ENCODE results near the gene ARPP19. TPM values are rescaled to one million over a fixed set of nuclear protein-coding genes. Genes with fewer than 3 reads are reported as not detected.

The ARPP19 gene
- total and polyA plus RNA-seq, 4 donors = 33.3 to 163 (median 92.4) TPM

DNA sequence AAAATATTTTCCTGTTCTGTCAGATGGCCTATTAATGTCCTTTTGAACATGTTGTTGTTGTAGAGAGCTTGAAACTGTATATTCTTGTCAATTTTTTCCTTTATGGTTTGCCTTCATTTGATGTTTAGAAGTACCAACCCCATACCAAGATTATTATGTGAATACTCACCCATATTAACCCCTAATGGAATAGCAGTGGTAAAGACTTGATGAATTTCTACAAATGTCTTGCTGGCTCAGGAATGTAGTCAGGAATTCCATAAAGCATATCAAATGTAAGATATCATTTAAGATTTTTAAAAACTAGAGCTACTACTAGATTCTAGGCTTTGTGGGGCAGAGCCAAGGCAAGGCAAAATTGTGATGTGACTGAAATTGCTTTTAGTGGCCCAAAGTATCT, 70.1 kb downstream of the ARPP19 start:
- no peak for DNase-seq
- H3K27me3 ChIP-seq (ENCODE audit: control insufficient read depth in 1 of 2, insufficient read depth in 2 of 2, low read length in 1 of 2) = no peaks in the 10 kb centered on the region
- H3K4me1 ChIP-seq (ENCODE audit: control insufficient read depth in 1 of 2, insufficient read depth in 2 of 2, low read length in 2 of 2) = no peaks in the 10 kb centered on the region
- no peak overlapping the region for H3K27ac ChIP-seq (ENCODE audit: low read depth in 1 of 2, low read length in 2 of 2)
- no peak overlapping the region for H3K4me3 ChIP-seq (ENCODE audit: low read length in 2 of 2)
- no peak for ATAC-seq (ENCODE audit: low FRiP score)
- intact Hi-C loops (cut with DNase I) = no loop called here
- H3K9me3 ChIP-seq (ENCODE audit: control insufficient read depth, low read length) = no peaks in the 10 kb centered on the region
- no peaks in the 10 kb centered on the region for H3K36me3 ChIP-seq (ENCODE audit: control insufficient read depth in 1 of 2, insufficient read depth in 2 of 2, low read length in 1 of 2)

Other genes with a start within 250 kb of the ARPP19 start
- gene MYO5A, start 40.1 kb downstream of the ARPP19 start, total RNA-seq = 10 to 100 TPM; 34.5 to 42.1 TPM
- gene MYO5A, start 40.1 kb downstream of the ARPP19 start, polyA plus RNA-seq = 1 to 10 TPM; 5.7 to 9.5 TPM
- gene ATOSA, start 110.4 kb upstream of the ARPP19 start, total RNA-seq = 10 to 100 TPM; 38.6 to 48.0 TPM
- 10 to 100 TPM; 19.3 to 42.0 TPM for gene ATOSA, start 110.4 kb upstream of the ARPP19 start, polyA plus RNA-seq
- not detected for gene ONECUT1, start 221.3 kb upstream of the ARPP19 start, total RNA-seq
- not detected for gene ONECUT1, start 221.3 kb upstream of the ARPP19 start, polyA plus RNA-seq

All from aorta (tissue), 5 donors.